ENCODE measurements around the gene TMEM119.

TMEM119 gene

GRCh38 chr12:108596854-108597558, 878 bp downstream of the TMEM119 start:
- Histone ChIP-seq H3K27ac (no peak overlapping the region), H3K4me2 (ENCODE audit: low read length) (no peak overlapping the region)

GRCh38 chr12:108595711-108596647, 1.9 kb downstream of the TMEM119 start:
- Histone ChIP-seq H3K9ac (no peak overlapping the region), H3K4me2 (ENCODE audit: low read length) (no peak overlapping the region), H3K79me2 (no peaks in the 10 kb centered on the region), H3K27me3 (ENCODE audit: control insufficient read depth, insufficient read depth, low read length) (no peaks in the 10 kb centered on the region), H3K4me3 (ENCODE audit: low read depth, low read length) (no peak overlapping the region), H3K36me3 (ENCODE audit: control insufficient read depth, insufficient read depth, low read length) (no peaks in the 10 kb centered on the region), H3K4me1 (no peaks in the 10 kb centered on the region), H3K27ac (no peak overlapping the region), H3K9me3 (ENCODE audit: control insufficient read depth, low read length) (no peaks in the 10 kb centered on the region), H2AFZ (no peak overlapping the region)
- no peak for TF ChIP-seq CTCF (IDR thresholded peaks at IDR 0.05)

More at GRCh38 chr12:108596854-108597558, 878 bp downstream of the TMEM119 start:
- Histone ChIP-seq H3K9me3 (ENCODE audit: control insufficient read depth, low read length) (no peaks in the 10 kb centered on the region), H2AFZ (no peak overlapping the region), H3K79me2 (no peaks in the 10 kb centered on the region), H3K9ac (no peak overlapping the region), H3K4me3 (ENCODE audit: low read depth, low read length) (no peak overlapping the region), H3K36me3 (ENCODE audit: control insufficient read depth, insufficient read depth, low read length) (no peaks in the 10 kb centered on the region), H3K27me3 (ENCODE audit: control insufficient read depth, insufficient read depth, low read length) (no peaks in the 10 kb centered on the region), H3K4me1 (no peaks in the 10 kb centered on the region)
- no peak for TF ChIP-seq CTCF (IDR thresholded peaks at IDR 0.05)

GRCh38 chr12:108594960-108595710, 2.7 kb downstream of the TMEM119 start:
- Histone ChIP-seq H2AFZ (no peak overlapping the region), H3K4me2 (ENCODE audit: low read length) (no peak overlapping the region), H3K27ac (no peak overlapping the region), H3K9me3 (ENCODE audit: control insufficient read depth, low read length) (no peaks in the 10 kb centered on the region), H3K36me3 (ENCODE audit: control insufficient read depth, insufficient read depth, low read length) (no peaks in the 10 kb centered on the region), H3K4me3 (ENCODE audit: low read depth, low read length) (no peak overlapping the region), H3K27me3 (ENCODE audit: control insufficient read depth, insufficient read depth, low read length) (no peaks in the 10 kb centered on the region), H3K9ac (no peak overlapping the region), H3K79me2 (no peaks in the 10 kb centered on the region), H3K4me1 (no peaks in the 10 kb centered on the region)
- TF ChIP-seq CTCF (IDR thresholded peaks at IDR 0.05) = no peak

- H3K4me2 ChIP-seq (ENCODE audit: low read length) = no peak overlapping the region
- no peaks in the 10 kb centered on the region for H3K27me3 ChIP-seq (ENCODE audit: control insufficient read depth, insufficient read depth, low read length)
- no peaks in the 10 kb centered on the region for H3K36me3 ChIP-seq (ENCODE audit: control insufficient read depth, insufficient read depth, low read length)
- no peak overlapping the region for H3K9ac ChIP-seq
- H3K9me3 ChIP-seq (ENCODE audit: control insufficient read depth, low read length) = no peaks in the 10 kb centered on the region
- no peaks in the 10 kb centered on the region for H3K79me2 ChIP-seq
- no peak for TF ChIP-seq CTCF (IDR thresholded peaks at IDR 0.05)
- H3K4me1 ChIP-seq = no peaks in the 10 kb centered on the region
- H2AFZ ChIP-seq = no peak overlapping the region
- H3K27ac ChIP-seq = no peak overlapping the region
- no peak overlapping the region for H3K4me3 ChIP-seq (ENCODE audit: low read depth, low read length)
Observed at GRCh38 chr12:108594323-108594903, 3.5 kb downstream of the TMEM119 start.
